OCI-LY7 (cell line): ENCODE data around the gene KAT2B. TPM values are rescaled to one million over a fixed set of nuclear protein-coding genes. Genes with fewer than 3 reads are reported as not detected.

Experiments used
- BruUV-seq: library from RNA; stranded (reverse); fragments of 400-500 nt; replicated peaks from 2 replicates; lab custom pipeline; 2021; lab: Mats Ljungman, UMichigan
- CTCF ChIA-PET: fragments of 300-600 bp; sonication (Branson Sonifier 250); formaldehyde crosslinking; loops from one replicate; lab custom pipeline; 2022; ENCODE audit warnings: antibody characterized with exemption; ENCODE audit not compliant: unreplicated experiment; lab: Charles Lee
- POLR2A ChIA-PET: fragments of 300-600 bp; sonication (Branson Sonifier 250); formaldehyde crosslinking; loops from one replicate; lab custom pipeline; 2022; ENCODE audit warnings: antibody characterized with exemption; lab: Charles Lee
- DNase-seq: peaks from one replicate; pipeline ENCODE4 v3.0.0-alpha.2; 2015; ENCODE audit warnings: low spot score
- H2AFZ ChIP-seq: fragments of 200-600 bp; sonication (generic), shearing (Covaris generic); 2 replicates; pipeline ENCODE4 v1.6.1; 2014; ENCODE audit warnings: mild to moderate bottlenecking, antibody characterized with exemption, low read length, moderate library complexity
- H3K27ac ChIP-seq: fragments of 200-600 bp; sonication (generic); 2 replicates; pipeline ENCODE4 v1.5.1; 2014; ENCODE audit warnings: mixed run types, low read depth, mild to moderate bottlenecking, moderate library complexity, low read length, inconsistent platforms; ENCODE audit not compliant: poor library complexity, severe bottlenecking
- H3K36me3 ChIP-seq: fragments of 200-600 bp; sonication (generic); 2 replicates; pipeline ENCODE4 v1.6.1; 2014; ENCODE audit warnings: mild to moderate bottlenecking, antibody characterized with exemption, low read length, moderate library complexity, mixed read lengths; ENCODE audit not compliant: insufficient read depth
- H3K4me1 ChIP-seq: fragments of 200-600 bp; sonication (generic); 2 replicates; pipeline ENCODE4 v1.5.1; 2014; ENCODE audit warnings: mild to moderate bottlenecking, low read length; ENCODE audit not compliant: insufficient read depth, poor library complexity, severe bottlenecking
- H3K4me2 ChIP-seq: fragments of 200-600 bp; sonication (generic); 2 replicates; pipeline ENCODE4 v1.6.1; 2014; ENCODE audit warnings: mild to moderate bottlenecking, low read length
- H3K4me3 ChIP-seq: fragments of 200-600 bp; sonication (generic); 2 replicates; pipeline ENCODE4 v1.5.1; 2014; ENCODE audit warnings: mild to moderate bottlenecking, low read depth, low read length; ENCODE audit not compliant: poor library complexity, severe bottlenecking
- H3K79me2 ChIP-seq: fragments of 200-600 bp; sonication (generic); 2 replicates; pipeline ENCODE4 v1.6.1; 2016; ENCODE audit warnings: low read depth, mild to moderate bottlenecking, low read length, moderate library complexity, mixed read lengths; ENCODE audit not compliant: insufficient read depth
- H3K9me2 ChIP-seq: fragments of 200-600 bp; sonication (generic); 2 replicates; pipeline ENCODE4 v1.6.1; 2016; ENCODE audit warnings: mild to moderate bottlenecking, low read length, mixed read lengths; ENCODE audit not compliant: insufficient read depth
- H3K9me3 ChIP-seq: fragments of 200-600 bp; sonication (generic); 2 replicates; pipeline ENCODE4 v1.6.1; 2014; ENCODE audit warnings: mild to moderate bottlenecking, mixed run types, low read length, mixed read lengths
- H4K20me1 ChIP-seq: fragments of 200-600 bp; sonication (generic); 2 replicates; pipeline ENCODE4 v1.6.1; 2014; ENCODE audit warnings: mild to moderate bottlenecking, antibody characterized with exemption, low read length, moderate library complexity, mixed read lengths; ENCODE audit not compliant: insufficient read depth
- EZH2phosphoT487 ChIP-seq: fragments of 200-600 bp; sonication (generic); IDR thresholded peaks from 2 replicates; pipeline ENCODE4 v1.6.1; 2018; ENCODE audit warnings: low read depth, borderline replicate concordance, mild to moderate bottlenecking, mixed run types, antibody characterized with exemption, low read length, moderate library complexity, mixed read lengths
- intact Hi-C: fragments of 100-400 bp; cut with micrococcal nuclease; formaldehyde crosslinking; loops from one replicate; pipeline ENCODE4 v1.10.0; 2022; ENCODE audit not compliant: unreplicated experiment
- total RNA-seq, 2 experiments: library from RNA; depleted of rRNA in 1 of 2; stranded (reverse); fragments of >200 nt in 1 of 2; shearing (Covaris generic) in 1 of 2; gene quantifications; 2 replicates each; pipeline ENCODE4 v1.2.3, GENCODE V29; 2014 to 2022
- TF ChIP-seq, protein P1 (sequence below): fragments of 200-600 bp; sonication (generic); conservative IDR thresholded peaks from 2 replicates; pipeline ENCODE4 v1.5.1; 2014; ENCODE audit warnings: mild to moderate bottlenecking, antibody characterized with exemption, low read length, moderate library complexity, mixed read lengths

Gene KAT2B
- total RNA-seq, 2 experiments from 2014 or later: 24.2 to 32.9 TPM

DNA sequence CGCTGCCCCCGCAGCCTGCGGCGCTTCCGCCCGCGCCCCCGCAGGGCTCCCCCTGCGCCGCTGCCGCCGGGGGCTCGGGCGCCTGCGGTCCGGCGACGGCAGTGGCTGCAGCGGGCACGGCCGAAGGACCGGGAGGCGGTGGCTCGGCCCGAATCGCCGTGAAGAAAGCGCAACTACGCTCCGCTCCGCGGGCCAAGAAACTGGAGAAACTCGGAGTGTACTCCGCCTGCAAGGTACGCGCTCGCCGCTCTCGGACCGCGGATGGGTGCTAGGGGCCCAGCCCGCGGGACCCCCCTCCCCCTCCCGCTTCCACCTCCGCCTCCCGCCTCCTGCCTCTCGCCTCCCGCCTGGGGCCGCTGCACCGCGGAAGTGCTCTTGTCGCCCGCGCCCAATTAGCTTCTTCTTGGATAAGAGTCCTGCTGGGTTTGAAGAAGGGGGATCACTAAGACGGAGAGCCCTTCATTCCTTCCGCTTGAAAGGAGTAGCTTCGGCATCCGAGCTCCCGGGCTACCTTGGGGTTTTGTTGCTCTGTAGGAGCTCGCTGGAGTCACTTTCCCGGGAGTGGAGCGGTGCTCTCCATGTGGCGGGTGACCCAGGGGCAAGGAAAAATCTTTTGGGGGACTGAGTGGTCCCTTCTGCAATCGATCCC is 426 bp downstream of the KAT2B start:
- Histone ChIP-seq H3K4me1 (peaks cover 57% of the 10 kb centered on the region), H4K20me1 (peaks cover 7% of the 10 kb centered on the region; the same call in 1 of the 2 replicates), H3K9me3 (no peaks in the 10 kb centered on the region), H3K27ac (peak overlapping the region; percentile 88), H3K4me3 (peak overlapping the region; percentile 94), H2AFZ (peak overlapping the region; percentile 68), H3K9me2 (no peaks in the 10 kb centered on the region), H3K79me2 (peaks cover 42% of the 10 kb centered on the region), H3K36me3 (no peaks in the 10 kb centered on the region), H3K4me2 (peak overlapping the region; percentile 89)
- CTCF ChIA-PET: no interaction called here
- no TSS peak for BruUV-seq
- TF ChIP-seq, protein P1, sequence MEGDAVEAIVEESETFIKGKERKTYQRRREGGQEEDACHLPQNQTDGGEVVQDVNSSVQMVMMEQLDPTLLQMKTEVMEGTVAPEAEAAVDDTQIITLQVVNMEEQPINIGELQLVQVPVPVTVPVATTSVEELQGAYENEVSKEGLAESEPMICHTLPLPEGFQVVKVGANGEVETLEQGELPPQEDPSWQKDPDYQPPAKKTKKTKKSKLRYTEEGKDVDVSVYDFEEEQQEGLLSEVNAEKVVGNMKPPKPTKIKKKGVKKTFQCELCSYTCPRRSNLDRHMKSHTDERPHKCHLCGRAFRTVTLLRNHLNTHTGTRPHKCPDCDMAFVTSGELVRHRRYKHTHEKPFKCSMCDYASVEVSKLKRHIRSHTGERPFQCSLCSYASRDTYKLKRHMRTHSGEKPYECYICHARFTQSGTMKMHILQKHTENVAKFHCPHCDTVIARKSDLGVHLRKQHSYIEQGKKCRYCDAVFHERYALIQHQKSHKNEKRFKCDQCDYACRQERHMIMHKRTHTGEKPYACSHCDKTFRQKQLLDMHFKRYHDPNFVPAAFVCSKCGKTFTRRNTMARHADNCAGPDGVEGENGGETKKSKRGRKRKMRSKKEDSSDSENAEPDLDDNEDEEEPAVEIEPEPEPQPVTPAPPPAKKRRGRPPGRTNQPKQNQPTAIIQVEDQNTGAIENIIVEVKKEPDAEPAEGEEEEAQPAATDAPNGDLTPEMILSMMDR: peak; percentile 35
- no peak for TF ChIP-seq EZH2phosphoT487
- intact Hi-C loops: loop anchor here (1.0 to 10.0 kb wide), 4 partner anchors 8 to 1296 kb away; partner anchors contain the start of gene RAB5A
- POLR2A ChIA-PET: interaction anchor here (0.6 to 2.5 kb wide), 8 partner anchors 11 to 691 kb away, joined by 3 to 29 read pairs (median 4); partner anchors contain the start of gene SGO1
- peak; percentile 87 for DNase-seq

DNA sequence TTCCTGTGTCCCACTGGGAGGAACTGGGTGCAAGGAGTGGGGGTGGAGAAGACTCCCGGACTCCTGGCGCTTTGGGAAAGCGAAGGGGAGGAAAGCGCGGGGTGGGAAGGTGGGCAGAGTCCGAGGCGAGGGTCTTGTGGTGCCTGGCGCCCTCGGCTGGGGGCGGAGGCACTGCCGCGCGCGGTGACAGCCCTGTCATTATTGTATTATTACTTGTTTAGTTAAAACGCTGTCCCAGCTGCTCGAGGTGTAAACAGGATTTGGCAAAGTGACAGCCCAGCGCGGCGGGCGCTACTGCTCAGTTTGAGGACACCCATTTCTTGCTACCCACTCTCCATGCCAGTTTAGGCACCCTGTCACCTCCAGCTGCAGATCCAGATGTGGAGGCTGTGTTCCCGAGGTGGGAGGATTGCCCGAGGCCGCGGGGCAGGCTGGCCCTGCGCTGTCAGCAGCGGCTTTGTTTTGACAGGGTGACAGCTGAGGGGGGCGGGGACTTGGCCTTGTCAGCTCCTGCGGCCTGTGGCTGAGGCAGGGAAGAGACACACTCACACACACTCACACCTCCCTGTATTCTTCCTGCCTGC is 1.0 kb downstream of the KAT2B start:
- CTCF ChIA-PET: no interaction called here
- Histone ChIP-seq H3K9me3 (no peaks in the 10 kb centered on the region), H3K4me2 (peak overlapping the region; percentile 89), H2AFZ (peak overlapping the region; percentile 68), H3K36me3 (no peaks in the 10 kb centered on the region), H3K27ac (peak overlapping the region; percentile 88), H3K4me1 (peaks cover 63% of the 10 kb centered on the region), H3K9me2 (no peaks in the 10 kb centered on the region), H3K4me3 (peak overlapping the region; percentile 94), H4K20me1 (peaks cover 7% of the 10 kb centered on the region; the same call in 1 of the 2 replicates), H3K79me2 (peaks cover 48% of the 10 kb centered on the region)
- POLR2A ChIA-PET: interaction anchor here (0.6 to 2.5 kb wide), 11 partner anchors 10 to 692 kb away, joined by 3 to 29 read pairs (median 3); partner anchors contain the start of gene SGO1
- BruUV-seq: no TSS peak
- no peak for TF ChIP-seq EZH2phosphoT487
- TF ChIP-seq, protein P1: no peak; the same call in 1 of the 2 replicates
- DNase-seq: peak; percentile 77
- intact Hi-C loops: loop anchor here (1.0 to 10.0 kb wide), 3 partner anchors 86 to 1296 kb away; partner anchors contain the start of gene RAB5A
